DMS53 treated with DMSO at 0.1 percent for 48 hours (cell line): ENCODE results near the gene MANSC1.
A peak's percentile ranks its signal among the peaks of the same experiment; 100 is the strongest.

Experiments used
- DNase-seq: peaks from one replicate; lab custom pipeline; 2025; ENCODE audit not compliant: unreplicated experiment; lab: John Stamatoyannopoulos, UW

Gene MANSC1

GRCh38 chr12:12349711-12350665 lies at the start of gene MANSC1:
TSS of gene MANSC1 (minus strand) at chr12:12350242. CDS start at chr12:12343314, 6,928 bp downstream.
- DNase-seq = peak; percentile 80

- no peak for DNase-seq
Measured at GRCh38 chr12:12399161-12399560, 49.1 kb upstream of the MANSC1 start.

- peak; percentile 24 for DNase-seq
Measured at GRCh38 chr12:12398026-12398859, 48.2 kb upstream of the MANSC1 start.

- DNase-seq = no peak
Measured at GRCh38 chr12:12397184-12397583, 47.1 kb upstream of the MANSC1 start.

- DNase-seq = no peak
Measured at GRCh38 chr12:12396694-12397093, 46.7 kb upstream of the MANSC1 start.

- no peak for DNase-seq
Measured at GRCh38 chr12:12393171-12393570, 43.1 kb upstream of the MANSC1 start.

GRCh38 chr12:12392413-12392812 lies 42.4 kb upstream of the MANSC1 start:
- no peak for DNase-seq

GRCh38 chr12:12387501-12387900 lies 37.5 kb upstream of the MANSC1 start:
- no peak for DNase-seq

- DNase-seq = no peak
Measured at GRCh38 chr12:12384571-12385340, 34.7 kb upstream of the MANSC1 start.

- no peak for DNase-seq
Measured at GRCh38 chr12:12381982-12382381, 31.9 kb upstream of the MANSC1 start.

GRCh38 chr12:12380949-12381593 lies 31.0 kb upstream of the MANSC1 start:
- no peak for DNase-seq

- no peak for DNase-seq
Measured at GRCh38 chr12:12379831-12380730, 30.0 kb upstream of the MANSC1 start.

- DNase-seq = no peak
Measured at GRCh38 chr12:12378616-12379015, 28.6 kb upstream of the MANSC1 start.

GRCh38 chr12:12376646-12377448 lies 26.8 kb upstream of the MANSC1 start:
- peak; percentile 96 for DNase-seq

GRCh38 chr12:12372946-12373722 lies 23.1 kb upstream of the MANSC1 start:
- no peak for DNase-seq

- DNase-seq = no peak
Measured at GRCh38 chr12:12367482-12367998, 17.5 kb upstream of the MANSC1 start.

- no peak for DNase-seq
Measured at GRCh38 chr12:12366701-12367481, 16.8 kb upstream of the MANSC1 start.
